Measurements from ENCODE around the gene IL23A. TPM values are rescaled to one million over a fixed set of nuclear protein-coding genes. Genes with fewer than 3 reads are reported as not detected.

Gene IL23A
- total and polyA plus RNA-seq, 2 of the 13 experiments (the other 11 are each of a cell fraction or from before 2014, with no cell fraction given) = 0.33 to 0.35 TPM

- TF ChIP-seq ZNF570 (CRISPR knock-in tag; IDR thresholded peaks at IDR 0.05; ENCODE audit: borderline replicate concordance) (no peak), ARID4A (CRISPR knock-in tag; IDR thresholded peaks at IDR 0.05; ENCODE audit: borderline replicate concordance) (peak; percentile 50; the same call in 1 of the 2 replicates), SUZ12 (IDR thresholded peaks at IDR 0.05; ENCODE audit: low read depth, low read length) (no peak), CAMTA2 (CRISPR knock-in tag; IDR thresholded peaks at IDR 0.05; ENCODE audit: borderline replicate concordance) (no peak), ZBTB37 (CRISPR knock-in tag; IDR thresholded peaks at IDR 0.05) (no peak), ZNF616 (CRISPR knock-in tag; IDR thresholded peaks at IDR 0.05; ENCODE audit: low read depth) (no peak), GZF1 (CRISPR knock-in tag; IDR thresholded peaks at IDR 0.05) (no peak), CEBPG (CRISPR knock-in tag; IDR thresholded peaks at IDR 0.05) (peak; percentile 62), KIAA2018 (CRISPR knock-in tag; IDR thresholded peaks at IDR 0.05; ENCODE audit: borderline replicate concordance) (no peak), HMG20B (CRISPR knock-in tag; conservative IDR thresholded peaks at IDR 0.05) (no peak), LRRFIP1 (CRISPR knock-in tag; conservative IDR thresholded peaks at IDR 0.05) (no peak)
Measured at GRCh38 chr12:56362130-56363059, 23.7 kb downstream of the IL23A start, which contains the start of gene APOF (continued).

All from HepG2 (cell line).